ENCODE data around the gene ADAM22. TPM values are rescaled to one million over a fixed set of nuclear protein-coding genes. Genes with fewer than 3 reads are reported as not detected.

The ADAM22 gene
- total and polyA plus RNA-seq, 4 donors, result 27.2 to 178 (median 44.1) TPM

DNA sequence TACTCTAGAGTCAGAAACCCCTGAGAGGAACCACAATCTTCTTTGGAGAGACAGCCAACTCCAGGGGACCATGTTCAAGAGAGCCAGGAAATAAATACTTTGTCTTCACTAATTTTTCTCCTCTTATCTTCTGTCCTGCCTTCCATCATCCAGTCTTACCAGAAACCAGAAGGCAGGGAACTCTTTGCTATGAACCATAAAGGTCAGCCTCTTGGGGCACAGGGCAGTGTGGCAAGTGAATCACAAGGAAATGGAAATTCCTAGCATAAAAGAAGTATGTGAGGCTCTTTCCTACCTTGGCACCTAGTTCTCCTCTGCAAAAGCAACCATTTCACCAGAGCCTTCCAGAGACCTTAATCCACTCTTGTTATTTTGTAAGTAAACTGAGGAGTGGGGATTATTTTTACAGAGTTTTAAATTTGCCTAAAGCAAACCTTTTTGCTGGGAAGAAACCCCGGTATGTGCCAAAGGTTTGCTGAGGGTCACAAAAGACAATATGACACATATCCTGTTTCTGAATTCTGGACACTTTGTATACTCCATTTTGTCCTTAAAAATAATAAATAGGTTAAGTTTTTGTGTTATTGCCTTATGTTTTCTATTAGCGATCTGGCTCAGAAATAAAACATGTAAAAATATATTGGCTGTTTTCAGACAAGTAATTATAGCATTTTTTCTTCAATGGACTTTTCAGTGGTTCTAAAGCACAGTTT is 87.1 kb downstream of the ADAM22 start:
- H3K4me1 ChIP-seq (ENCODE audit: control insufficient read depth, insufficient read depth, low read length), result no peaks in the 10 kb centered on the region
- H3K36me3 ChIP-seq (ENCODE audit: control insufficient read depth, insufficient read depth, low read length), result no peaks in the 10 kb centered on the region
- WGBS (ENCODE audit: insufficient coverage), result no CpG with 5 or more reads among the region's 2 CpGs
- DNase-seq (ENCODE audit: low read depth in 4 of 6, low spot score in 6 of 6), result no peak
- H3K4me3 ChIP-seq (ENCODE audit: low read depth, low read length), result no peak overlapping the region
- H3K27ac ChIP-seq (ENCODE audit: low read depth, low read length), result no peak overlapping the region
- no peaks in the 10 kb centered on the region for H3K27me3 ChIP-seq (ENCODE audit: control insufficient read depth, insufficient read depth, low read length)
- H3K9me3 ChIP-seq (ENCODE audit: control insufficient read depth, insufficient read depth, low read length), result peaks cover 4% of the 10 kb centered on the region

DNA sequence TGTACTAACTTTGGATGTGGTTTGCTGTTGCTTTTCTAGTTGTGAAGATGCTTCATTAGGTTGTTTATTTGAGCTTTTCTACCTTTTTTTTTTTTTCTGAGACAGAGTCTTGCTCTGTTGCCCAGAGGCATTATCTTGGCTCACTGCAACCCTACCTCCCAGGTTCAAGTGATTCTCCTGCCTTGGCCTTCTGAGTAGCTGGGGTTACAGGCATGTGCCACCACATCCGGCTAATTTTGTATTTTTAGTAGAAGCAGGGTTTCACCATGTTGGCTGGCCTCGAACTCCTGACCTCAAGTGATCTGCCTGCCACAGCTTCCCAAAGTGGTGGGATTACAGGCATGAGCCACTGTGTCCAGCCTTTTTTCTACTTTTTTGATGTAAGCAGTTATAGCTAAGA is 93.7 kb downstream of the ADAM22 start:
- no peaks in the 10 kb centered on the region for H3K4me1 ChIP-seq (ENCODE audit: control insufficient read depth, insufficient read depth, low read length)
- DNase-seq (ENCODE audit: low read depth in 4 of 6, low spot score in 6 of 6), result no peak
- H3K27ac ChIP-seq (ENCODE audit: low read depth, low read length), result no peak overlapping the region
- no peaks in the 10 kb centered on the region for H3K36me3 ChIP-seq (ENCODE audit: control insufficient read depth, insufficient read depth, low read length)
- 100% methylated on average over 2 of the region's 2 CpGs for WGBS (ENCODE audit: insufficient coverage)
- no peaks in the 10 kb centered on the region for H3K27me3 ChIP-seq (ENCODE audit: control insufficient read depth, insufficient read depth, low read length)
- no peak overlapping the region for H3K4me3 ChIP-seq (ENCODE audit: low read depth, low read length)
- peaks cover 14% of the 10 kb centered on the region for H3K9me3 ChIP-seq (ENCODE audit: control insufficient read depth, insufficient read depth, low read length)

DNA sequence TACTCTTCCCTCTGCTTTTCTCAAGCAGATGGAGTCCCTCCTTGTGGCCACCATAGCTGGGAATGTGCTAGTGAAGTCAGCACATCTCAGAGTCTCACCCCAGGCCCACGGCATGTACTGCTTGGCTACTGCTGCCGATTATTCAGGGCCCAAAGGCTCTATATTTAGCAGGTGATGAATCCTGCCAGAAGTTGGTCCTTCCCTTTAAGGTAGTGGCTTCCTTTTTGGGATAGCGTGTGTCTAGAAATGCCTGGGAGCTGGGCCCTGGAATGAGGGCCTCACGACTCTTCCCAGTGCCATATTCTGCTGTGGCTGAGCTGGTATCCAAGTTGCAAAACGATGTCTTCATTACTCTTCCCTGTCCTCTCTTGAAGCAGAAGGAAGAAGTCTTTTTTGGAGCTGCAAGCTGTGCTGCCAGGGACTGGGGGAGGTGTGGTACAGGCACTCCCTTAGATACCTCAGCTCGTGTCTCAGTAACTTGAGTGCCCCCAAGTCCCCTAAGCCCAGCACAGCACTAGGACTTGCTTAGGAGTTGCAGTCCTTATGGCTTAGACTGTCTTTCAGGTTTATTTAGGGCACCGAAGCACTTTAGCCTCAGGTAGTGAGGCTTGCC is 100.1 kb downstream of the ADAM22 start:
- no peaks in the 10 kb centered on the region for H3K36me3 ChIP-seq (ENCODE audit: control insufficient read depth, insufficient read depth, low read length)
- H3K27ac ChIP-seq (ENCODE audit: low read depth, low read length), result no peak overlapping the region
- DNase-seq (ENCODE audit: low read depth in 4 of 6, low spot score in 6 of 6), result no peak
- H3K4me1 ChIP-seq (ENCODE audit: control insufficient read depth, insufficient read depth, low read length), result no peaks in the 10 kb centered on the region
- no peaks in the 10 kb centered on the region for H3K27me3 ChIP-seq (ENCODE audit: control insufficient read depth, insufficient read depth, low read length)
- H3K9me3 ChIP-seq (ENCODE audit: control insufficient read depth, insufficient read depth, low read length), result peaks cover 10% of the 10 kb centered on the region
- WGBS (ENCODE audit: insufficient coverage), result 100% methylated on average over 5 of the region's 7 CpGs
- no peak overlapping the region for H3K4me3 ChIP-seq (ENCODE audit: low read depth, low read length)

DNA sequence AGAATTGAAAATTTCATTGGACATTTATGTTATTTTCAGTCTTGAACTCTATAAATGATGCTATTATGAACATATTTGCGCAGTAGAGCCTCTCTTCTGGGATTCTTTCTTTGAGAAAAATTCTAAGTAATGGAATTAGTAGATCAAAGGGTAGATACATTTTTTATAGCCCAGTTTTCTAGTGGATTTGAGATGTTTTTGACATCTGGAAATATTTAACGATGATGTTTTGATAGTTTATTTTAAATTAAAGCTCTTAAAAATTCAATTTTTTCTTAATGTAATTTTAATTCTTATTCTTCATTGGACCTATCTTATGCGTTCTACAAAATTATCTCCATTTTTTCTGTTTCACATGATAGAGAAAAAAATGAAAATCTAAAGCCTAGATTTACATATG is 103.0 kb downstream of the ADAM22 start:
- Histone ChIP-seq H3K9me3 (ENCODE audit: control insufficient read depth, insufficient read depth, low read length) (peaks cover 1% of the 10 kb centered on the region), H3K4me3 (ENCODE audit: low read depth, low read length) (no peak overlapping the region), H3K36me3 (ENCODE audit: control insufficient read depth, insufficient read depth, low read length) (no peaks in the 10 kb centered on the region), H3K27me3 (ENCODE audit: control insufficient read depth, insufficient read depth, low read length) (no peaks in the 10 kb centered on the region), H3K27ac (ENCODE audit: low read depth, low read length) (no peak overlapping the region), H3K4me1 (ENCODE audit: control insufficient read depth, insufficient read depth, low read length) (no peaks in the 10 kb centered on the region)
- DNase-seq (ENCODE audit: low read depth in 4 of 6, low spot score in 6 of 6), result no peak
- no CpG with 5 or more reads among the region's 3 CpGs for WGBS (ENCODE audit: insufficient coverage)

DNA sequence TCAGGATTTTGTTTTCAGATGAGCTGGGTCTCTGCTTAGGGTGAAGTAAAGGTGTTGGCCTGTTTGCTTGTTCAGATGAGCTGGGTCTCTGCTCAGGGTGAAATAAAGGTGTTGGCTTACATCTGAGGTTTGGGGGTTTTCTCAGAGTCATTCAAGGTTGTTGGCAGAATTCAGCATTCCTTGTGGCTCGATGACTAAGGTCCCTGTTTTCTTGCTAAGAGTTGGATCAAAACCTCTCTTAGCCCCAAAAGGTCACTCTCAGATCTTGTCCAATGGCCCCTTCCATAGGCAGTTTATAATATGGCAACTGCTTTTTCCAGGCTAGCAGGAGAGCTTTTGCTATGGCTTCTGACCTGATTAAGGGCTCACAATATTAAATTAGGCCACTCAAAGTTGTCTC is 106.6 kb downstream of the ADAM22 start:
- Histone ChIP-seq H3K27me3 (ENCODE audit: control insufficient read depth, insufficient read depth, low read length) (no peaks in the 10 kb centered on the region), H3K27ac (ENCODE audit: low read depth, low read length) (no peak overlapping the region), H3K36me3 (ENCODE audit: control insufficient read depth, insufficient read depth, low read length) (no peaks in the 10 kb centered on the region), H3K4me3 (ENCODE audit: low read depth, low read length) (no peak overlapping the region), H3K4me1 (ENCODE audit: control insufficient read depth, insufficient read depth, low read length) (no peaks in the 10 kb centered on the region), H3K9me3 (ENCODE audit: control insufficient read depth, insufficient read depth, low read length) (no peaks in the 10 kb centered on the region)
- WGBS (ENCODE audit: insufficient coverage), result 83% methylated on average over 1 of the region's 1 CpG
- no peak for DNase-seq (ENCODE audit: low read depth in 4 of 6, low spot score in 6 of 6)

DNA sequence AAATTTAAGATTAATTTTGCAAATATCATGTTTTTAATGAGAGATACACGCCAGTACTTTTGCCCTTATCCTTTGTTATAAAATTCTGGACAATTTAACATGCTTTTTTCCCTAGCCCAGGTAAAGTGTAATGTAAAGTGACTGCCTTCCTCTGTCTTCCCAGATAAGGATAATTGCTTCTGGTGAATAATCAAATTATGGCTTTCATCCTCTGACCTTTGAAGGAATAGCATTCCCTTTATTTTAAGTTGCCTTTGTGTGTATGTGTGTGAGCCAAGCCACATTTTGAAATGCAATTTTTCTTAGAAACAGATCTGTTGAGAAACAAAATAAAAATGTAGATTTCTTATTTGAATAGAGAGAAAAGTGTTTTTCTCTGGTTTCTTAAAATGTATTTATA is 107.5 kb downstream of the ADAM22 start:
- no peaks in the 10 kb centered on the region for H3K9me3 ChIP-seq (ENCODE audit: control insufficient read depth, insufficient read depth, low read length)
- H3K27ac ChIP-seq (ENCODE audit: low read depth, low read length), result no peak overlapping the region
- H3K4me3 ChIP-seq (ENCODE audit: low read depth, low read length), result no peak overlapping the region
- no peaks in the 10 kb centered on the region for H3K4me1 ChIP-seq (ENCODE audit: control insufficient read depth, insufficient read depth, low read length)
- H3K36me3 ChIP-seq (ENCODE audit: control insufficient read depth, insufficient read depth, low read length), result no peaks in the 10 kb centered on the region
- no peaks in the 10 kb centered on the region for H3K27me3 ChIP-seq (ENCODE audit: control insufficient read depth, insufficient read depth, low read length)
- WGBS (ENCODE audit: insufficient coverage), result no CpG with 5 or more reads among the region's 1 CpG
- DNase-seq (ENCODE audit: low read depth in 4 of 6, low spot score in 6 of 6), result no peak

DNA sequence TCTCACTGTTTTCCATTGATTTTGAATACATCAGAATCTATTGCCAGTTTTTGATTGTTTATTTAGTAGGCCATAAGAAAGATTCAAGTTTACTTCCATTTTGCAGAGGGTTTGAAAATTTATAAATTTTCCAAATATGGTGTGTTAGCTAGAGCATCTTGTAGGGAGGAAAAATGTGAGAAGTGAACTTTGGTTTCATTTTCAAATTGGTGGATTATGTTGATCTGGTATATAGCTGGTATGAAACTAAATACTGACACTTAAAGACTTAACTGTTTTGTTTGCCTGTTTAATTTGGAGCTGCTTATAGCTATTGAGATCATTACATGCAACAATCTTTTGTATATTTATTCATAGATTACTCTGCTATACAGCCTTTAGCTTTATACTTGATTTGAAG is 108.1 kb downstream of the ADAM22 start:
- H3K36me3 ChIP-seq (ENCODE audit: control insufficient read depth, insufficient read depth, low read length), result no peaks in the 10 kb centered on the region
- no peak overlapping the region for H3K4me3 ChIP-seq (ENCODE audit: low read depth, low read length)
- H3K27me3 ChIP-seq (ENCODE audit: control insufficient read depth, insufficient read depth, low read length), result no peaks in the 10 kb centered on the region
- H3K9me3 ChIP-seq (ENCODE audit: control insufficient read depth, insufficient read depth, low read length), result no peaks in the 10 kb centered on the region
- H3K4me1 ChIP-seq (ENCODE audit: control insufficient read depth, insufficient read depth, low read length), result no peaks in the 10 kb centered on the region
- H3K27ac ChIP-seq (ENCODE audit: low read depth, low read length), result no peak overlapping the region
- no peak for DNase-seq (ENCODE audit: low read depth in 4 of 6, low spot score in 6 of 6)

DNA sequence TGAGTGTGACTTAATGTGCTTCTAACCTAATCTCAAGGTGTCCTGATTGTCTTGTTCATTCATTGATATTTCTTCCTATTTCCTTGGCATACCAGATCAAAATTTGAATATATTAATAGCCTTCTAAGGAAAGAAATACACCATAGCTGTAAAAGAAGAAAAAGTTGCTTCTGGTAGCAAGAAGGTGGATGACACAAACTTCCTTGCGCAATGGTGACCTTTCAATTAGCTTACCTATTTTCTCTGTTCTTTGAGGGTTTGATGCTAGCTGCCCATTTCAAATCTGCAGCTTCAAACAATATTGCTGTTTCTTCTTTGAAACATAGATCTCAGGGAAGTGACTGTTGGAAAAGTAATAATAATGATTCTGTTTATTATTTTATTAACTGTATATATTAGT is 108.8 kb downstream of the ADAM22 start:
- no peaks in the 10 kb centered on the region for H3K9me3 ChIP-seq (ENCODE audit: control insufficient read depth, insufficient read depth, low read length)
- H3K27me3 ChIP-seq (ENCODE audit: control insufficient read depth, insufficient read depth, low read length), result no peaks in the 10 kb centered on the region
- no peak for DNase-seq (ENCODE audit: low read depth in 4 of 6, low spot score in 6 of 6)
- H3K27ac ChIP-seq (ENCODE audit: low read depth, low read length), result no peak overlapping the region
- no peak overlapping the region for H3K4me3 ChIP-seq (ENCODE audit: low read depth, low read length)
- H3K36me3 ChIP-seq (ENCODE audit: control insufficient read depth, insufficient read depth, low read length), result no peaks in the 10 kb centered on the region
- WGBS (ENCODE audit: insufficient coverage), result no CpG with 5 or more reads among the region's 1 CpG
- no peaks in the 10 kb centered on the region for H3K4me1 ChIP-seq (ENCODE audit: control insufficient read depth, insufficient read depth, low read length)

DNA sequence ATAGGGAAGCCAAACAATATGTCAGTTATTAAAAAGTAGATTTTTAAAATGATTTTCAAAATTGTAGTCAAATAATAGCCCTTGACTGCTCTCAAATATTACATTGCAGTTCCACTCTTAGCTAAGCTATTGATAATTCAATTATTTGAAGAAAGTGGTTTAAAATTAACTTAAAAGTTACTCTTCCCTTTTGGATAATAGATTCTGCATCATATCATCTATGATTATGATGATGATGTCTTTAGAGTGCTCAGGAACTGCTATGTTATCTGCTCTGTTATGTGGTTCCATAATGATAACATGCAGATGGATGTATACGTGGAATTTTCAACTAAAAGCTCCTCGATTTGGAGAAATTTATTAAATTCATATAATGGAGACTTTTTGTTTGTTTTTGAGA is 110.0 kb downstream of the ADAM22 start:
- Histone ChIP-seq H3K36me3 (ENCODE audit: control insufficient read depth, insufficient read depth, low read length) (no peaks in the 10 kb centered on the region), H3K4me1 (ENCODE audit: control insufficient read depth, insufficient read depth, low read length) (no peaks in the 10 kb centered on the region), H3K27me3 (ENCODE audit: control insufficient read depth, insufficient read depth, low read length) (no peaks in the 10 kb centered on the region), H3K9me3 (ENCODE audit: control insufficient read depth, insufficient read depth, low read length) (no peaks in the 10 kb centered on the region), H3K27ac (ENCODE audit: low read depth, low read length) (no peak overlapping the region), H3K4me3 (ENCODE audit: low read depth, low read length) (no peak overlapping the region)
- no peak for DNase-seq (ENCODE audit: low read depth in 4 of 6, low spot score in 6 of 6)
- WGBS (ENCODE audit: insufficient coverage), result no CpG with 5 or more reads among the region's 2 CpGs

DNA sequence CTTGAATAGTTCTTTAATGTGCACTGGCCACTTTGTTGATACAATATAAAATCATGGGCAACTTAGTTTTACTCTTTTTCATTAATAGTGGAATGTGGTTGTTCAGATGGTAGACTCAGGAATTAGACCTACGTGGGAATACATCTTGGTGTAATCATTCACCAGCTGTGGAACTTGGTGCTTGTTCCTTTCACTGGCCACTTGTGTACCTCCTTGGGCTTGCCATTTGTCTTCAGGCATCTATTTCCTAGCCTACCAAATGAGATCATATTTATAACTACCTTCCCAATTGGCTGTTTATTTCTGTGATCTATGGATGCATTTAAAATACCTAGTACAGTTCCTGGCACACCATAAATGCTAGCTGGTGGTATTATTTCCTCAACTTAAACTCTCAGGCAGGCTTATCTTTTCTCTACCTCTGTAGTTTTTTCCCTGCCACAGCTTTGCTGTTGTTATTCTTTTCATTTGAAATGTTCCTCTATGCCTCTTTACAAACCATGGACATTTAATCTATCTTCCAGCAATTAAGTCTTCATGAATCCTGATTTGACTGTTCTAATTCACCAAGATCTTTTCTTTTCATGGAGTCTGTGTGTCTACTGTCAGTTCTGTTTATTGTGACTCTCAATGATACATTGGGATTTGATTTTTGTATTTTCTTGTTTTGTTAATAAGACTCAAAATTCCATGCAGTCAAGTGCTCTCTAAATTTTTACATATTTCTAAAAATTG is 113.0 kb downstream of the ADAM22 start:
- 57% methylated on average over 1 of the region's 1 CpG for WGBS (ENCODE audit: insufficient coverage)
- H3K9me3 ChIP-seq (ENCODE audit: control insufficient read depth, insufficient read depth, low read length), result no peaks in the 10 kb centered on the region
- DNase-seq (ENCODE audit: low read depth in 4 of 6, low spot score in 6 of 6), result peak in 2 of 6 donors; percentile 13 to 24
- H3K27ac ChIP-seq (ENCODE audit: low read depth, low read length), result no peak overlapping the region
- H3K27me3 ChIP-seq (ENCODE audit: control insufficient read depth, insufficient read depth, low read length), result no peaks in the 10 kb centered on the region
- no peaks in the 10 kb centered on the region for H3K36me3 ChIP-seq (ENCODE audit: control insufficient read depth, insufficient read depth, low read length)
- H3K4me1 ChIP-seq (ENCODE audit: control insufficient read depth, insufficient read depth, low read length), result no peaks in the 10 kb centered on the region
- H3K4me3 ChIP-seq (ENCODE audit: low read depth, low read length), result no peak overlapping the region

Measured in spinal cord (tissue), 10 donors.